Measurements from ENCODE around the gene KRTAP10-10.
"Not testable (repeated sequence)": the region's sequence is repeated elsewhere in the genome, so short reads cannot be mapped to it uniquely, and the experiment has no call there.

Gene KRTAP10-10, protein sequence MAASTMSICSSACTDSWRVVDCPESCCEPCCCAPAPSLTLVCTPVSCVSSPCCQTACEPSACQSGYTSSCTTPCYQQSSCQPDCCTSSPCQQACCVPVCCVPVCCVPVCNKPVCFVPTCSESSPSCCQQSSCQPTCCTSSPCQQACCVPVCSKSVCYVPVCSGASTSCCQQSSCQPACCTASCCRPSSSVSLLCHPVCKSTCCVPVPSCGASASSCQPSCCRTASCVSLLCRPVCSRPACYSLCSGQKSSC

DNA sequence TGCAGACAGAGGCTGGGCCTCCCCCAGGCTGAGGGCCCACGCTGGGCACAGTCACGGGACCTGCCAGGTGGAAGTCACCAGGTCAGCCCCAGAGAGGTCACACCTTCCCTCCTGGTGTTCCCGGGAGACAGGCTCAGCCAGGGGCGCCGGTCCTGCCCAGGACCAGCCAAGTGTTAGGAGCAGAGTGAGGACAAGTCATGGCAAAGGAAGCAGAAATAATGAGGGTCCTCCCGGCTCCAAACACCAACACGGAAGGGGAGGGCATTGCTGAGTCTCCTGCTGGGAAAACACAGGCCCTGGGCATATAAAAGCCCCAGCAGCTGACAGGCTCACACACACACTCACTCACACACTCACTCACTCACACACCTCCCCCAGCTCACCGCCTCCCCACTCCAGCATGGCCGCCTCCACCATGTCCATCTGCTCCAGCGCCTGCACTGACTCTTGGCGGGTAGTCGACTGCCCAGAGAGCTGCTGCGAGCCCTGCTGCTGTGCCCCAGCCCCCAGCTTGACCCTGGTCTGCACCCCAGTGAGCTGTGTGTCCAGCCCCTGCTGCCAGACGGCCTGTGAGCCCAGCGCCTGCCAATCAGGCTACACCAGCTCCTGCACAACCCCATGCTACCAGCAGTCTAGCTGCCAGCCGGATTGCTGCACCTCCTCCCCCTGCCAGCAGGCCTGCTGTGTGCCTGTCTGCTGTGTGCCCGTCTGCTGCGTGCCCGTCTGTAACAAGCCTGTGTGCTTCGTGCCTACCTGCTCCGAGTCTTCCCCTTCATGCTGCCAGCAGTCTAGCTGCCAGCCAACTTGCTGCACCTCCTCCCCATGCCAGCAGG lies at the start of gene KRTAP10-10:
KRTAP10-10 (plus strand) TSS at position 339 of the 833 bp plus-strand sequence; CDS start at position 401, 62 bp downstream.
- H3K4me3 ChIP-seq (ENCODE audit: low read length): no peak within 1 kb of the TSS
- TF ChIP-seq ZNF274 (IDR thresholded peaks at IDR 0.05; ENCODE audit: low read depth, low read length): no peak

DNA sequence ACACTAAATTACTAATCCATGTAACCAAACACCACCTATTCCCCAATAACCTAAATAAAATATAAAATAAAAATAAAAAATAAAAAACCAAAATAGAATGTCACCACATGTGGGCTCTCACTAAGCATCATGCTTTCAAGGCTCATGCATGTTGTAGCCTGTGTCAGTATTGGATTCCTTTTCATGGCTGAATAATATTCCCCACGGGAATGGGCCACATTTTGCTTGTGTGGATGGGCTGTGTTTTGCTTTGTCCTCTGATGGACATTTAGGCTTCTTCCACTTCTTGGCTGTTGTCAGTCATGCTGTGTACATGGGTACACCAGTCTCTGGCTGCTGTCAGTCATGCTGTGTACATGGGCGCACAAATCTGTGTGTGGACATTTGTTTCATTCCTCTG lies 48.1 kb upstream of the KRTAP10-10 start:
- TF ChIP-seq ZNF274 (IDR thresholded peaks at IDR 0.05; ENCODE audit: low read depth, low read length): no peak
- no peak overlapping the region for H3K4me3 ChIP-seq (ENCODE audit: low read length)

DNA sequence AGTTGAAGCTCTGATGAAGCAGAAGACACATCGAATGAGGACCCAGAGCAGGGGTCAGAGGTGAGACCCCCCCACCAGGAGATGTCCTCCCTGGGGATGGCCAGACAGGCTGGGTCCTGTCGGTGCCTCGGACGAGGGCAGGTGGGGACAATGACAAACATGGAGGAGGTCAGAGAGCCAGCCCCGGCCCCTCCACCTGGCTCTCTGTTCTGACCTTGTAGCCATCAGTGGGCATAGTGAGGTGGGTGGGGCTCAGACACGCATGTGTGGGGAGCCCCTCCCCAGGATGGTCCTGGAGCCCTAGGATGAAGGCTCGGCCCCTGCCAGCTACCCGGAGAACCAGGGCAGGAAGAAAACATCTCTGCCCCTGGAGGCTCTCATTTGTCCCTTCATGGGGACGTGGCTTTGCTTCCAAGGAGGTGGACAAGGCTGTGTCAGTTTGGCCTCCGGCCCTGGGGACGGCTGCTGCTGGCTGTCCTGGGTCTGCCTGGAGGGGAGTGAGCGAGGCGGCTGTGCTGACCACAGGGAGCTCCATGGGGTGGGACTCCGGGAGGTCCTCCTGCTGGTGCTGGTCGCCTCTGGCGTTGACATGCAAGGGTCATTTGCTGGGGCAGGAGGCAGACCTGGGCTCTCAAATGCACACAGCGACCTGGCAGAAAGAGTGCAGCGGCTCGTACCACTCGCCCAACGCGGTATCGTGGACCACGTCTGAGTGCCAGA lies 47.4 kb upstream of the KRTAP10-10 start:
- no peak for TF ChIP-seq ZNF274 (IDR thresholded peaks at IDR 0.05; ENCODE audit: low read depth, low read length)
- H3K4me3 ChIP-seq (ENCODE audit: low read length): no peak overlapping the region

DNA sequence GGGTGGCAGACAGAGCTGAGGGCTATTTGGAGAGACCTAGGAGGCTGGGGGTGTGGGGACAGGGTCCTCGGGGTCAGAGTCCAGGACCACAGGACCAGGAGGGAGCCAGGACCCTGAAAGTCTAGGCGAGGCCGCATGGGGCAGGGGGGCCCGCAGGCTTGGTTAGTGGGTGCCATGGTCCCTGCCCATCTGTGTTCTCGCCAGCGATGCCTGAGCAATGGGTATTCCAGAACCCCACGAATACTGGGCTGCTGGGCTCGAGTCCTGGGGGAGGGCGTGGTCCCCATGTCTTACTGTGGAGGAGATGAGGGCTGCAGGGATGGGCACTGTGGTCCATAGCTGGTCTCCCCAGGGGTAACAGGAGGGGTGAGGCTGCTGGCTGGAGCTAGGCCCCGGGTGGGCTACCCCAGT lies 46.8 kb upstream of the KRTAP10-10 start:
- H3K4me3 ChIP-seq (ENCODE audit: low read length): no peak overlapping the region
- no peak for TF ChIP-seq ZNF274 (IDR thresholded peaks at IDR 0.05; ENCODE audit: low read depth, low read length)

DNA sequence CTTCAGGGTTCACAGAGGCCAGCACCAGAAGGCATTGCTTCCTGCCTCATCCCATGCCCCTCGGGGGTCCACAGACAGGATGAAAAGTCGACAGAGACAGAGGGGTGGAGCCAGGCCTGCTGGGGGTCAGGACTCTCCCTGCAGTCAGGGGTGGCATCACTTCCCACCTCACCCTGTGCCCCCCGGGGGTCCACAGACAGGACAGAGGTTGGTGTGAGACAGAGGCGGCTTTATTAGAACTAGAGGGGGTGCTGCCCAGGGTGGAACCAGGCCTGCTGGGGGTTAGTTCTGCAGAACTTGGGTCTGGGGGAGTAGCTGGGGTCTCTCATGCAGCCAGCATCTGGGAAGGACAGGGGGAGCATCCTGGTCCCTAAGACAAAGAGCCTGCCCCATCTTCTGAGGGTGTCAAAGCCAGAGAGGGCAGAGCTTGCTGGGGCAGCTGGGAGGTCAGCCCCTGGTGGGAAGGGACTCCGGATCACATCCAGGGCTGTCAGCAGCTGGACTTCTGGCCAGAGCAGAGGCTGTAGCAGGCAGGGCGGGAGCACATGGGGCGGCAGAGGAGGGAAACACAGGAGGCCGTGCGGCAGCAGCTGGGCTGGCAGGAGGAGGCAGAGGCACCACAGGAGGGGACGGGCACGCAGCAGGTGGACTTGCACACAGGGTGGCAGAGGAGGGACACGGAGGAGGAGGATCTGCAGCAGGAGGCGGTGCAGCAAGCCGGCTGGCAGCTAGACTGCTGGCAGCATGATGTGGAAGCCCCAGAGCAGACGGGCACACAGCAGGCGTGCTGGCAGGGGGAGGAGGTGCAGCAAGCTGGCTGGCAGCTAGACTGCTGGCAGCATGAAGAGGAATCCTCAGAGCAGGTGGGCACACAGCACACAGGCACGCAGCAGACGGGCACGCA lies 46.0 kb upstream of the KRTAP10-10 start:
- H3K4me3 ChIP-seq (ENCODE audit: low read length): not testable (repeated sequence)

DNA sequence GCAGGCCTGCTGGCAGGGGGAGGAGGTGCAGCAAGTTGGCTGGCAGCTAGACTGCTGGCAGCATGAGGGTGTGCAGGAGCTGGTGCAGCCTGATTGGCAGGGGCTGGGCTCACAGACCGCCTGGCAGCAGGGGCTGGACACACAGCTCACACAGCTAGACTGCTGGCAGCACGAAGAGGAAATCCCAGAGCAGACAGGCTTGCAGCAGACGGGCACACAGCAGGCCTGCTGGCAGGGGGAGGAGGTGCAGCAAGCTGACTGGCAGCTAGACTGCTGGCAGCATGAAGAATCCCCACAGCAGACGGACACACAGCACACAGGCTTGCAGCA lies 45.4 kb upstream of the KRTAP10-10 start:
- H3K4me3 ChIP-seq (ENCODE audit: low read length): not testable (repeated sequence)

DNA sequence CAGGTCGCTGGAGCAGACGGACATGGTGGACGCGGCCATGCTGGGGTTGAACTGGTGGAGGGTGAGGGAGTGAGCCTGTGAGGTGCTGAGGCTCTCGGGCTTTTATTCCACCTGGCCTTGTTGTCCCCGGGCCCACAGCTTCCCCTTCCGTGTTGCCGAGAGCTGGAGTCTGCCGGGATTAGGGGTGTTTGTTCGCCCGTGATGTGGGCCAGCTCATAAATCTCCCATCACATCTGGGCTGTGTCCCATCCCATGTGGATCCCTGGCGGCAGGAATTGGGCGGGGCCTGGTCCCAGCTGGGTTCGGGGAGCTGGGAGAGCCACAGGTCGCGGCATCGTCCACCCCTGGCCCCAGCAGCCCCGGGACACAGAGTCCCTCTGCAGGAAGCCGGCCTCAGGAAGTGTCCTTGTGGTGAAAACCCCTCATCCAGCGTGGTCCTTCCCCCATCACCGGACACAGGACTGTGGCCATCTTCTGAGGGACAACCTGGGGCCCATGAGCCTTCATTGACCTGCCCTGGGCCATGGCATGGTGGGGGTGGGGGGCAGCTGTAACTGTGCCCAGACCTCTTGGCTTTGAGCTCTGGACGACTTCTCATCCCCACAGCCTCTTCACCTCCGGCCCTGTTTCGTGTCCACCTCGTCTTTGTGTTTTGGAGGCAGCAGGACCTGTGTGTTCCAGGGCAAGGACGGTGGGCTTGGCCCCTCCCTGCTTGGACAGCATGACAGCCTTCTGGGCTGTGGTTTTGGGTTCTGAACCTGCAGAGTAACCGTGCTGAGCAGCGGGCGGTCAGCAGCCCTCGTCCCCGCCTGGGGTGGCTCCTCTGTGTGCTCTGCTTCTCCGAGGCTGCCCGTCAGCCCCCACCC lies 44.5 kb upstream of the KRTAP10-10 start, which contains the start of gene KRTAP10-6:
KRTAP10-6 (minus strand) TSS at position 60 of the 866 bp plus-strand sequence; CDS start at position 39, 21 bp downstream.
- no peak within 1 kb of the TSS for H3K4me3 ChIP-seq (ENCODE audit: low read length)
- TF ChIP-seq ZNF274 (IDR thresholded peaks at IDR 0.05; ENCODE audit: low read depth, low read length): no peak

DNA sequence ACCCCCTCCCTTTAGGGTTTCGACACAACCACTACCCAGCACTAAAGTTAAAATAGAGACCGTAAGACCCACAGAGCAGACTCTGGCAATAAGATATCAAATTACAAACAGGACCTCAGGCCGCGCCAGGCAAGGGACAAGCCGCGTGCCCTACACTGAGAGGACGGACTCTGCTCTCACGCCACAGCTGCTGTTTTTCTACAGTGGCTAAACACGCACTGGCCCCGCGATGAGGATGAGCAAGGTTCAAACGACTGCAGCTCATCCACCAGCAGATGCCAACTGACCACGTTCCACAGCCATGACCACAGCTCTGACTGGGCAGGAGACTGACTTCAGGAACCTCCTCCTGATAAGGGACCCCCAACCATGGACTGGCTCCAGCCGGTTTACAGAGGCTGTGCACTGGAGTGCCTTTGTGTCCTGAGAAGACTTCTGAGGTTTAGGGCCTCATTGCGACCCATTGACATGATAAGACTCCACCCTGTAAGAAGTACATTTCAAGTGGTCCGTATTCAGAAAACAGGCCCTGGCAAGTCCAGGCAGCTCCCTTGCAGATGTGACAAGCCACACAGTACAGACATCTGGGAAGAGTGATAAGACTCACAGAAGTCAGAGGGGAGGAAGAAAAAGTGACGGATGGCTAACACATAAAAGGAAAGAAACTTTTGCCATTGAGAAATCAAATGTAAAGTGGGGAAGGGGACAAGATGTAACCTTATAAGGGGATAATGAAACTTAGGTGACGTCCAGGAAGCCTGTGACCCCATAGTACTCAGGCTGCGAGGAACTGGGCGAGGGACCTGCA lies 43.4 kb upstream of the KRTAP10-10 start:
- no peak overlapping the region for H3K4me3 ChIP-seq (ENCODE audit: low read length)
- TF ChIP-seq ZNF274 (IDR thresholded peaks at IDR 0.05; ENCODE audit: low read depth, low read length): no peak

DNA sequence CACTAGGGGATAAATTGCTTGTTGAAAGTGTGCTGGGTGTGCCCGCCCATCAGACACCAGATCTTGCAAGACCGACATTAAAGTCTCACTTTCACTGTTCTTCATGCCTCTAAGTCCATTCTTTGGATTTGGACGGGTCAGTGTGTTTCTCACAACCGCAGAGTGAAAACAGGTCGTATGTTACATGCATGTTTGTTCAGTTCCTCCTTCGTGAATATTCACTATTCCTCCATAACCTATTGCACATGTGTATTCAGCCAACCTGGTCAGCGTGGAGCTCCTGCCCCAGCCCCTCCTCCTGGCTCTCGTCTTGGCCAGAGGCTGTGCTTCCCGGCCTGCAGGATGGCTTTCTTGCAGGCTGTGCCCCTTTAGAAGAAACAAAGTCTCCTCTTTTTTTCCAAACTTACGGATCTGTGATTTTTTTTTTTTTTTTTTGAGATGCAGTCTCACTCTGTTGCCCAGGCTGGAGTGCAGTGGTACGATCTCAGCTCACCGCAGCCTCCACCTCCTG lies 42.7 kb upstream of the KRTAP10-10 start:
- no peak overlapping the region for H3K4me3 ChIP-seq (ENCODE audit: low read length)
- no peak for TF ChIP-seq ZNF274 (IDR thresholded peaks at IDR 0.05; ENCODE audit: low read depth, low read length)

DNA sequence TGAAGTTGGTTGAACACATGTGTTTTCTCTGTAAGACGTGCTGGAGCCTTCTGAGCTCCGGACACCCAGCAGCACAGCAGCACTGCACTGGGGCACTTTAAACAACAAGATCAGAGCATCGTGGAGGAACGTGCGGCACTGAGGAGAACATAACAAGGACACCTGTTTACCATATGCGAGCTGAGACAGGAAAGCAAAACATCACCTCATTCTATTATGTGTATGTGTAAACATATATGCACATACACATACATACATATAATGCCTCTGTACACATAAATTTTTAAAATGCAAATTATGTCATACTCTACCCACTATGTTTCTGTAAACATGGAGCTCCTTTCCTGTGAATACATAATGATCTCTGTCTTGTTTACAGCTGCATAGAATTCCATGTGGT lies 41.6 kb upstream of the KRTAP10-10 start:
- TF ChIP-seq ZNF274 (IDR thresholded peaks at IDR 0.05; ENCODE audit: low read depth, low read length): no peak

DNA sequence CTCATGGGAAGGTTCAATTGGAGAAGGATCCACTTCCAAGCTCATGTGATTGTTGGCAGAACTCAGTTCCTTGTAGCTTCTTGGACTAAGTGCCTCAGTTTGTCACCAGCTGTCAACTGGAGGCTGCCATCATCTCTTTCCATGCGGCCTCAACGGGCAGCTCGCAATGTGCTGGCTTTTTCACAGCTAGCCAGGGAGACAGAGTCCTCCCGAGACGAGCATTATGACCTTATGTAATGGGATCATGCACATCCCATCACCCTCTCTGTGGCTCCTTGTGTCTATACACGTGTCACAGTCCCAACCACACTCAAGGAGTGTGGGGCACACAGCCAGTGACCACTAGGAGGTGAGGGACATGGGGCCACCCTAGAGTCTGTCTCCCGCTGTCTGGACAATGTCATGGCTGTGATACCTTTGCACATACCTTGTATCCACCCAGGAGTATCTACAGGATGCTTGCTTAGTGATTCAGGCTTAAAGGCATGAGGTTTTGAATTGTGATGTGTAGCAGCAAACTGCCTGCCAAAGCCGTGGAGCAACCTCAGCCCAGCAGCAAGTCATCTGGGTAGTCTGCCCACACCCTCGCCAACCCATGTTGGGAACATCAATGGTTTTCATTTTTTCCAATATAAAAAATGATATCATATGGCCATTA lies 41.0 kb upstream of the KRTAP10-10 start:
- H3K4me3 ChIP-seq (ENCODE audit: low read length): no peak overlapping the region
- TF ChIP-seq ZNF274 (IDR thresholded peaks at IDR 0.05; ENCODE audit: low read depth, low read length): no peak

More for the DNA sequence above, 41.6 kb upstream of the KRTAP10-10 start:
- H3K4me3 ChIP-seq (ENCODE audit: low read length): no peak overlapping the region
